Peyer's patch (tissue), 4 donors: ENCODE measurements around the gene NALCN. TPM values are rescaled to one million over a fixed set of nuclear protein-coding genes. Genes with fewer than 3 reads are reported as not detected.

Experiments
- DNase-seq, 3 donors: peaks; one replicate each; pipeline ENCODE4 v3.0.0-alpha.2; 2017 to 2019
- H3K27ac ChIP-seq, 4 donors: fragments of 200-600 bp; sonication (generic); one replicate each; pipeline ENCODE4 v1.5.1; 2016 to 2019
- H3K27me3 ChIP-seq, 2 donors: fragments of 200-600 bp; sonication (generic); one replicate each; pipeline ENCODE4 v1.5.1; 2019
- H3K36me3 ChIP-seq, 3 donors: fragments of 200-600 bp; sonication (generic); one replicate each; pipeline ENCODE4 v1.5.1; 2016 to 2019
- H3K4me1 ChIP-seq, 4 donors: fragments of 200-600 bp; sonication (generic); one replicate each; pipeline ENCODE4 v1.5.1; 2016 to 2019
- H3K4me3 ChIP-seq, 4 donors: fragments of 200-600 bp; sonication (generic); 1 replicate in 3 of 4; 2 replicates in 1 of 4; pipeline ENCODE4 v1.5.1; 2016 to 2019; ENCODE audit warnings: mild to moderate bottlenecking in 1 of 4
- H3K9me3 ChIP-seq, 4 donors: fragments of 200-600 bp; sonication (generic); one replicate each; pipeline ENCODE4 v1.5.1; 2016 to 2019; ENCODE audit warnings: mild to moderate bottlenecking in 1 of 4
- CTCF ChIP-seq, 6 experiments: fragments of 450-650 bp in 4 of 6; fragments of 200-600 bp in 2 of 6; sonication (generic) in 1 of 6; IDR thresholded peaks; one replicate each; pipeline ENCODE4 v1.5.1; 2017 to 2019; ENCODE audit warnings: antibody characterized with exemption in 6 of 6, mild to moderate bottlenecking in 3 of 6, moderate library complexity in 1 of 6
- POLR2A ChIP-seq, 2 donors: fragments of 450-650 bp; IDR thresholded peaks; one replicate each; pipeline ENCODE4 v1.5.1; 2017; ENCODE audit warnings: antibody characterized with exemption in 2 of 2, mild to moderate bottlenecking in 2 of 2, moderate library complexity in 2 of 2
- total RNA-seq, 4 donors: library from RNA; depleted of rRNA; stranded (reverse); fragments of >200 nt; gene quantifications; one replicate each; pipeline ENCODE4 v1.1.0, GENCODE V29; 2016

NALCN gene
- total RNA-seq, 4 donors from 2014 or later: 0.13 to 0.18 TPM; not detected in 2

GRCh38 chr13:101447852-101448251 lies 31.5 kb upstream of the NALCN start:
- H3K27ac ChIP-seq: no peak overlapping the region
- no peaks in the 10 kb centered on the region for H3K9me3 ChIP-seq
- no peak for DNase-seq
- H3K27me3 ChIP-seq: no peaks in the 10 kb centered on the region
- H3K36me3 ChIP-seq: no peaks in the 10 kb centered on the region
- no peaks in the 10 kb centered on the region for H3K4me1 ChIP-seq
- no peak overlapping the region for H3K4me3 ChIP-seq
- no peak for TF ChIP-seq POLR2A (IDR thresholded peaks at IDR 0.05)
- no peak for TF ChIP-seq CTCF (IDR thresholded peaks at IDR 0.05)

- Histone ChIP-seq H3K27ac (no peak overlapping the region), H3K4me3 (no peak overlapping the region), H3K36me3 (no peaks in the 10 kb centered on the region), H3K4me1 (no peaks in the 10 kb centered on the region), H3K27me3 (no peaks in the 10 kb centered on the region), H3K9me3 (no peaks in the 10 kb centered on the region)
- DNase-seq: no peak
- TF ChIP-seq POLR2A (IDR thresholded peaks at IDR 0.05) (no peak), CTCF (IDR thresholded peaks at IDR 0.05) (no peak)
Observed at GRCh38 chr13:101434486-101434885, 18.2 kb upstream of the NALCN start.

GRCh38 chr13:101433895-101434294 lies 17.6 kb upstream of the NALCN start:
- H3K27me3 ChIP-seq: no peaks in the 10 kb centered on the region
- no peaks in the 10 kb centered on the region for H3K4me1 ChIP-seq
- no peak for DNase-seq
- no peak overlapping the region for H3K27ac ChIP-seq
- no peak overlapping the region for H3K4me3 ChIP-seq
- no peaks in the 10 kb centered on the region for H3K9me3 ChIP-seq
- TF ChIP-seq CTCF (IDR thresholded peaks at IDR 0.05) (no peak), POLR2A (IDR thresholded peaks at IDR 0.05) (no peak)
- no peaks in the 10 kb centered on the region for H3K36me3 ChIP-seq

GRCh38 chr13:101429733-101430132 lies 13.4 kb upstream of the NALCN start:
- no peak for TF ChIP-seq POLR2A (IDR thresholded peaks at IDR 0.05)
- no peak for TF ChIP-seq CTCF (IDR thresholded peaks at IDR 0.05)
- H3K27ac ChIP-seq: no peak overlapping the region
- H3K4me3 ChIP-seq: no peak overlapping the region
- H3K36me3 ChIP-seq: no peaks in the 10 kb centered on the region
- H3K4me1 ChIP-seq: no peaks in the 10 kb centered on the region
- no peak for DNase-seq
- no peaks in the 10 kb centered on the region for H3K9me3 ChIP-seq
- no peaks in the 10 kb centered on the region for H3K27me3 ChIP-seq

GRCh38 chr13:101425623-101426022 lies 9.3 kb upstream of the NALCN start:
- H3K27me3 ChIP-seq: no peaks in the 10 kb centered on the region
- no peak overlapping the region for H3K27ac ChIP-seq
- TF ChIP-seq CTCF (IDR thresholded peaks at IDR 0.05) (no peak), POLR2A (IDR thresholded peaks at IDR 0.05) (no peak)
- H3K4me3 ChIP-seq: no peak overlapping the region
- no peaks in the 10 kb centered on the region for H3K4me1 ChIP-seq
- no peaks in the 10 kb centered on the region for H3K36me3 ChIP-seq
- DNase-seq: no peak
- no peaks in the 10 kb centered on the region for H3K9me3 ChIP-seq

GRCh38 chr13:101425156-101425471 lies 8.8 kb upstream of the NALCN start:
- no peak for DNase-seq
- H3K4me3 ChIP-seq: no peak overlapping the region
- H3K27me3 ChIP-seq: no peaks in the 10 kb centered on the region
- no peaks in the 10 kb centered on the region for H3K4me1 ChIP-seq
- no peaks in the 10 kb centered on the region for H3K36me3 ChIP-seq
- H3K27ac ChIP-seq: no peak overlapping the region
- TF ChIP-seq POLR2A (IDR thresholded peaks at IDR 0.05) (no peak), CTCF (IDR thresholded peaks at IDR 0.05) (no peak)
- no peaks in the 10 kb centered on the region for H3K9me3 ChIP-seq
